ENCODE data around the gene NEUROG1.

DNA sequence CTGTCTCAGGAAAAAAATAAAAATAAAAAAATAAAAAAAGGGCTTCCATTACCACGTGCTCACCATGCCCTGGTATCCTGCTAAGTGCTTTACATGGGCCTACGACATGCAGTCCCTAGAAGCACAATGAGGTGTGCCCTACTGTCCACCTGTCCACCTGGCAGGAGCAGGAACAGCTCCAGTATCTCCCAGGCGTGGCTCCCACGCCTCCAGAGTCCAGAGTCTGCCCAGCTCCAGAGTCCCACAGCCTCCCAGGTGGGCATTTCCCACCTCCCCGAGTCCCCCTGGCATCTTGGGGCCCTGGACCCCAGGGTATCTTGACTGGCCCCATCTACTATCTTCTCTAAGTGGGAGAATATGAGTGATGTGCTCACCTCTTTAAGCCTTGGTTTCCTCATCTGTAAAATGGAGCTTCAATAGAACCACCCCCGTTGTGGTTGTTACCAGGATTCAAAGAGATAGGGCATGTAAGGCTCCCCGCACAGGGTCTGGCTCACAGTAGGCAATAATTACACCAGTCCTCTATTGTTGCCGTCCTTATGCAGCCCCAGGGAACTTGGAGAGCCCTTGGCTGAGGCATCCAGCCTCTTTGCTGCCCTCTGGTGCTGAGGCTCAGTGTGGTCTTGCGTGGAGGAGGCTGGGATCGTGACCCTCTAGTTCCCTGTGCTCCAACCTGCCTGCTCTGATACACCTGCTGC is 34.1 kb upstream of the NEUROG1 start:
- TF ChIP-seq EZH2phosphoT487 (IDR thresholded peaks at IDR 0.05; ENCODE audit: borderline replicate concordance) = no peak
- TF ChIP-seq, protein P1, sequence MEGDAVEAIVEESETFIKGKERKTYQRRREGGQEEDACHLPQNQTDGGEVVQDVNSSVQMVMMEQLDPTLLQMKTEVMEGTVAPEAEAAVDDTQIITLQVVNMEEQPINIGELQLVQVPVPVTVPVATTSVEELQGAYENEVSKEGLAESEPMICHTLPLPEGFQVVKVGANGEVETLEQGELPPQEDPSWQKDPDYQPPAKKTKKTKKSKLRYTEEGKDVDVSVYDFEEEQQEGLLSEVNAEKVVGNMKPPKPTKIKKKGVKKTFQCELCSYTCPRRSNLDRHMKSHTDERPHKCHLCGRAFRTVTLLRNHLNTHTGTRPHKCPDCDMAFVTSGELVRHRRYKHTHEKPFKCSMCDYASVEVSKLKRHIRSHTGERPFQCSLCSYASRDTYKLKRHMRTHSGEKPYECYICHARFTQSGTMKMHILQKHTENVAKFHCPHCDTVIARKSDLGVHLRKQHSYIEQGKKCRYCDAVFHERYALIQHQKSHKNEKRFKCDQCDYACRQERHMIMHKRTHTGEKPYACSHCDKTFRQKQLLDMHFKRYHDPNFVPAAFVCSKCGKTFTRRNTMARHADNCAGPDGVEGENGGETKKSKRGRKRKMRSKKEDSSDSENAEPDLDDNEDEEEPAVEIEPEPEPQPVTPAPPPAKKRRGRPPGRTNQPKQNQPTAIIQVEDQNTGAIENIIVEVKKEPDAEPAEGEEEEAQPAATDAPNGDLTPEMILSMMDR (conservative IDR thresholded peaks at IDR 0.05; ENCODE audit: low read length) = peak; percentile 69

All from Loucy (cell line).